Breast epithelium (tissue), 4 donors: ENCODE data around the gene ZDHHC24. TPM values are rescaled to one million over a fixed set of nuclear protein-coding genes. Genes with fewer than 3 reads are reported as not detected.
"Not testable (repeated sequence)": the region's sequence is repeated elsewhere in the genome, so short reads cannot be mapped to it uniquely, and the experiment has no call there.

Experiments
- DNase-seq, 2 donors: peaks; one replicate each; pipeline ENCODE4 v3.0.0-alpha.2; 2019; ENCODE audit warnings: low spot score in 2 of 2
- H3K27ac ChIP-seq, 2 donors: fragments of 200-600 bp; sonication (generic) in 1 of 2; one replicate each; pipeline ENCODE4 v1.5.1; 2016 to 2019; ENCODE audit warnings: mild to moderate bottlenecking in 1 of 2
- H3K27me3 ChIP-seq, 2 donors: fragments of 200-600 bp; sonication (generic) in 1 of 2; one replicate each; pipeline versions ENCODE4 v1.5.1 to v1.6.0; 2017 to 2019; ENCODE audit warnings: control low read depth in 1 of 2, mild to moderate bottlenecking in 1 of 2
- H3K36me3 ChIP-seq: fragments of 200-600 bp; one replicate; pipeline ENCODE4 v1.5.1; 2019
- H3K4me1 ChIP-seq, 2 donors: fragments of 200-600 bp; sonication (generic); one replicate each; pipeline ENCODE4 v1.5.1; 2016 to 2019; ENCODE audit warnings: control low read depth in 1 of 2
- H3K4me3 ChIP-seq, 3 donors: fragments of 200-600 bp; sonication (generic); 1 replicate in 2 of 3; 2 replicates in 1 of 3; pipeline ENCODE4 v1.5.1; 2016 to 2019; ENCODE audit warnings: mild to moderate bottlenecking in 3 of 3, moderate library complexity in 2 of 3
- H3K9me3 ChIP-seq, 2 donors: fragments of 200-600 bp; sonication (generic) in 1 of 2; one replicate each; pipeline ENCODE4 v1.5.1; 2016 to 2019; ENCODE audit warnings: control low read depth in 1 of 2
- POLR2A ChIP-seq: fragments of 450-650 bp; IDR thresholded peaks from one replicate; pipeline ENCODE4 v1.6.1; 2016; ENCODE audit warnings: antibody characterized with exemption, mild to moderate bottlenecking, moderate library complexity
- POLR2AphosphoS5 ChIP-seq, 3 donors: sonication (generic); formaldehyde crosslinking; IDR thresholded peaks; one replicate each; pipeline ENCODE4 v1.6.1; 2017; ENCODE audit warnings: antibody characterized with exemption in 3 of 3
- intact Hi-C: fragments of 100-400 bp; cut with DNase I; formaldehyde crosslinking; loops from one replicate; pipeline ENCODE4 v1.15.1; 2023; ENCODE audit warnings: low total_unique reads
- total RNA-seq, 3 donors: library from RNA; depleted of rRNA; stranded (reverse); fragments of >200 nt; gene quantifications; one replicate each; pipeline ENCODE4 v1.1.0, GENCODE V29; 2016
- TF ChIP-seq, protein P1 (sequence below), 3 donors: fragments of 450-650 bp; IDR thresholded peaks; one replicate each; pipeline ENCODE4 v1.5.1; 2016 to 2017; ENCODE audit warnings: antibody characterized with exemption in 3 of 3, mild to moderate bottlenecking in 3 of 3, moderate library complexity in 3 of 3

Gene ZDHHC24
- total RNA-seq, 3 donors from 2014 or later = 12.9 to 20.0 (median 14.1) TPM

DNA sequence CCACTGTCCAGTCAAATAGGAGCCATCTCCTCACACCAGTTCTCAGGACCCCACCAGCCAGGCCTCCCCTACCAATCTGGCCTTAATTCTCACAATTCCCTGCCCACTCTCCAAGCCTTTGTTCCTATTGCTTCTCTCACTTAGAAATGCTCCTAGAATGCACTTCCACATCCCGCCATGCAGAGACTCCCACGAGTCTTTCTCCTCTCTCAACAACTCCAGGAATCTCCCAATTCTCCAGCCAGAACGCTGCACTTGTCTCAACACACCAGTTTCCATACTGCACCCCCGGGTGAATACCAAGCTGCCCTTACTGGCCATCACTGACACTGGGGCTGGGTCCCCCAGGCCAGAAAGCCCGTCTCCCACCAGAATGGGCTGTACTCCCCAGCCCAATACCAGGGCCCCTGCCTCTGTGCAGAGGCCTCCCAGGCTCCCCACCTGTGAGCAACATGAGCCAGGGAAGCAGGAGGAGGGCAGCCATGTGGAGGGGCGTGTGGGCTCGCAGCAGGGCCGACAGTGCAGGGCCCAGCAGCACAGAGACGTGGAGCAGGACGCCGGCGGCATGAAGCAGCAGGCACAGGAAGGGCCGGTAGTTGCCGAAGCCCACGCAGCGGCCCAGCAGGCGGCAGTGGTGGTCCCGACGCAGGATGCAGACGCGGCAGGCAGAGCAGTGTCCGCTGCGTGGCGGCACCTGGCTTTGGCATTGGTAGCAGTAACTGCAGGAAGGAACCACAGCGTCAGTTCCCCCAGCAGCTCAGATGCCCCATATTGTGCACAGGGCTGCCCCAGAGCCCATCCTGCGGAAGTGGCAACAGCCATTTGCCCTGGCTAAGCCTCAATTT lies 2.4 kb downstream of the ZDHHC24 start:
- intact Hi-C loops = no loop called here
- H3K4me1 ChIP-seq = no peaks in the 10 kb centered on the region
- DNase-seq = no peak
- H3K9me3 ChIP-seq = no peaks in the 10 kb centered on the region
- peak overlapping the region in 1 of 3 donors; percentile 47 for H3K4me3 ChIP-seq
- TF ChIP-seq POLR2A (no peak), POLR2AphosphoS5 (IDR thresholded peaks at IDR 0.05) (no peak)
- TF ChIP-seq, protein P1, sequence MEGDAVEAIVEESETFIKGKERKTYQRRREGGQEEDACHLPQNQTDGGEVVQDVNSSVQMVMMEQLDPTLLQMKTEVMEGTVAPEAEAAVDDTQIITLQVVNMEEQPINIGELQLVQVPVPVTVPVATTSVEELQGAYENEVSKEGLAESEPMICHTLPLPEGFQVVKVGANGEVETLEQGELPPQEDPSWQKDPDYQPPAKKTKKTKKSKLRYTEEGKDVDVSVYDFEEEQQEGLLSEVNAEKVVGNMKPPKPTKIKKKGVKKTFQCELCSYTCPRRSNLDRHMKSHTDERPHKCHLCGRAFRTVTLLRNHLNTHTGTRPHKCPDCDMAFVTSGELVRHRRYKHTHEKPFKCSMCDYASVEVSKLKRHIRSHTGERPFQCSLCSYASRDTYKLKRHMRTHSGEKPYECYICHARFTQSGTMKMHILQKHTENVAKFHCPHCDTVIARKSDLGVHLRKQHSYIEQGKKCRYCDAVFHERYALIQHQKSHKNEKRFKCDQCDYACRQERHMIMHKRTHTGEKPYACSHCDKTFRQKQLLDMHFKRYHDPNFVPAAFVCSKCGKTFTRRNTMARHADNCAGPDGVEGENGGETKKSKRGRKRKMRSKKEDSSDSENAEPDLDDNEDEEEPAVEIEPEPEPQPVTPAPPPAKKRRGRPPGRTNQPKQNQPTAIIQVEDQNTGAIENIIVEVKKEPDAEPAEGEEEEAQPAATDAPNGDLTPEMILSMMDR (IDR thresholded peaks at IDR 0.05) = no peak
- H3K36me3 ChIP-seq = no peaks in the 10 kb centered on the region
- no peaks in the 10 kb centered on the region for H3K27me3 ChIP-seq
- peak overlapping the region in 1 of 2 donors; percentile 21 for H3K27ac ChIP-seq

DNA sequence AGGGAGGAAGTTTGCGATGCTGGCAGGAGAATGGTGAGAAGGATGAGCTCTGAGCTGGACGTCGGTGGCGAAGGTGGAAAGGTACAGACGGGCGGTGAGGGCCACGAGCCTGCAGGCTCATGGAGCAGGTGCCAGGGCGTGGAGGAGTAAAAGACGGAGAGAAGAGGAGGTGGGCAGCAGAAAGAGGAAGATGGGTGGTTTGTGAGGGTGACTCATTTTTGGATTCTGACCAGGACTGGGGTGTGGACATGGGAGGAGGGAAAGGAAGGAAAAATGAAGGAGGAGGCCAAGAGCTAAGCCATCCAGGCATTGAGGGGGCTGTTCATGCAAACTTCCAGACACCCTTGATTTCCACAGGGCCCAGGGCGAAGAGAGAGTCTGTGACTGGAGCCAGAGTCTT lies 3.5 kb downstream of the ZDHHC24 start:
- TF ChIP-seq POLR2AphosphoS5 (IDR thresholded peaks at IDR 0.05) = no peak
- no peak for TF ChIP-seq POLR2A
- TF ChIP-seq, protein P1 (IDR thresholded peaks at IDR 0.05) = no peak
- Histone ChIP-seq H3K36me3 (no peaks in the 10 kb centered on the region), H3K27ac (no peak overlapping the region), H3K9me3 (no peaks in the 10 kb centered on the region), H3K4me1 (no peaks in the 10 kb centered on the region), H3K27me3 (no peaks in the 10 kb centered on the region), H3K4me3 (no peak overlapping the region)
- intact Hi-C loops = no loop called here
- DNase-seq = no peak

DNA sequence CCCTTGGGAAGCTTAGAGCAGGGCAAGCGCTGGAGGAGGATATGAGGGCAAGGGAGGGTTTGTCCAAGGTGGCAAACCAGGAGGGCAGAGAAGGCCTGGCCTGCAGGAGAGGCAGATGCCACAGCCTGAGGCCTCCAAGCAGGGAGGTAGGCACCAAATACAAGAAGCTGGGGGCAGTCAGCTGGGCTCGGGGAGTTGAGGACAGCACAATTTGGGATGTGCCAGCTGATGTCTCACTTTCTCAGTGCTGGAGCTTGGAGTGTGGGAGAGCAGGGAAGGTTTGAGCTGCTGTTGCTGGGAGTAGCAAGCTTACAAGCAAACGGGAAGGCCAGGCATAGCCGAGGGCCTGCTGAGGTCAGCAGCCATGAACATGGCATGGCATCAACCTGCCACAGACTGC lies 4.0 kb downstream of the ZDHHC24 start:
- H3K4me1 ChIP-seq = no peaks in the 10 kb centered on the region
- H3K27ac ChIP-seq = no peak overlapping the region
- H3K9me3 ChIP-seq = no peaks in the 10 kb centered on the region
- no peaks in the 10 kb centered on the region for H3K36me3 ChIP-seq
- DNase-seq = no peak
- H3K4me3 ChIP-seq = no peak overlapping the region
- TF ChIP-seq POLR2A (no peak), POLR2AphosphoS5 (IDR thresholded peaks at IDR 0.05) (no peak)
- TF ChIP-seq, protein P1 (IDR thresholded peaks at IDR 0.05) = no peak
- H3K27me3 ChIP-seq = no peaks in the 10 kb centered on the region
- intact Hi-C loops = no loop called here

DNA sequence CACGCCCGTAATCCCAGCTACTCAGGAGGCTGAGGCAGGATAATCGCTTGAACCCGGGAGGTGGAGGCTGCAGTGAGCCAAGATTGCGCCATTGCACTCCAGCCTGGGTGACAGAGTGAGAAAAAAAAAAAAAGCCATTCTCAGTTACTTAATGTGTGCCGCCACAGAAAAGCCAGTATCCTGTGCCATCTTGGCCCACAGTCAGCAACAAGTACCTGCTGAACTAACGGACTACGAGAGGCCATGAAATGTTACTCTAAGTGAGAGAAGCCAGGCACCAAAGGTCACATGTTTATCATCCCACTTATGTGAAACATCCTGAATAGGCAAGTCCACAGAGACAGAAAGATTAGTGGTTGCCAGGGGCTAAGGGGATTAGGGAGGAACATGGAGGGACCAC lies 5.2 kb downstream of the ZDHHC24 start:
- H3K27me3 ChIP-seq, H3K9me3 ChIP-seq, H3K4me1 ChIP-seq, DNase-seq, intact Hi-C loops, H3K36me3 ChIP-seq, H3K27ac ChIP-seq, H3K4me3 ChIP-seq: not testable (repeated sequence)

DNA sequence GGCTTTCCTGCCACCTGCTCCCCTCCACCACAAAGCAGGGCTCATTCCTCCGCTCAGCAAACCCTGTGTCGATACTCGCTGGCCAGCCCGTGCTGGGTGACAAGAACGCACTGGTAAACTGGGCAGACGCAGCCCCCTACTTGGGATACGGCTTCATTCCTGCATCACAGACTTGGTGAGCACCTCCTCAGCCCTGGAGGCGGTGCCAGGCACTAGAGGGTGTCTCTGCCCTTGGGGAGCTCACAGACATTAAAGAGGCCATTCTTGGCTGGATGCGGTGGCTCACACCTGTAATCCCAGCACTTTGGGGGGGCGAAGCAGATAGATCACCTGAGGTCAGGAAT lies 6.0 kb downstream of the ZDHHC24 start:
- Histone ChIP-seq H3K36me3 (no peaks in the 10 kb centered on the region), H3K27ac (no peak overlapping the region), H3K4me3 (no peak overlapping the region), H3K9me3 (no peaks in the 10 kb centered on the region), H3K27me3 (no peaks in the 10 kb centered on the region), H3K4me1 (no peaks in the 10 kb centered on the region)
- DNase-seq = no peak
- TF ChIP-seq, protein P1 (IDR thresholded peaks at IDR 0.05) = no peak
- TF ChIP-seq POLR2AphosphoS5 (IDR thresholded peaks at IDR 0.05) (no peak), POLR2A (no peak)
- intact Hi-C loops = no loop called here
